HEK293 (cell line): ENCODE results near the gene FAM98C.

ENCODE experiments used
- BCL11A ChIP-seq: fragments of 450-650 bp; formaldehyde crosslinking; IDR thresholded peaks from 2 replicates; pipeline ENCODE4 v1.5.1; 2016; ENCODE audit warnings: low read depth, missing biosample characterization, missing genetic modification characterization
- GFI1B ChIP-seq: fragments of 450-650 bp; formaldehyde crosslinking; IDR thresholded peaks from 2 replicates; pipeline ENCODE4 v1.5.1; 2016; ENCODE audit warnings: missing biosample characterization, missing genetic modification characterization
- IKZF3 ChIP-seq: fragments of 450-650 bp; IDR thresholded peaks from 2 replicates; pipeline ENCODE4 v1.5.0; 2018; ENCODE audit warnings: missing biosample characterization, mild to moderate bottlenecking, missing genetic modification characterization, moderate library complexity
- KLF8 ChIP-seq: fragments of 450-650 bp; formaldehyde crosslinking; IDR thresholded peaks from 2 replicates; pipeline ENCODE4 v1.5.1; 2016; ENCODE audit warnings: missing biosample characterization, missing genetic modification characterization
- PRDM1 ChIP-seq: fragments of 450-650 bp; formaldehyde crosslinking; IDR thresholded peaks from 2 replicates; pipeline ENCODE4; 2016; ENCODE audit warnings: missing biosample characterization, missing genetic modification characterization
- RBAK ChIP-seq: fragments of 450-650 bp; formaldehyde crosslinking; IDR thresholded peaks from 2 replicates; pipeline ENCODE4 v1.5.1; 2016; ENCODE audit warnings: missing biosample characterization, missing genetic modification characterization
- SP2 ChIP-seq: fragments of 450-650 bp; formaldehyde crosslinking; IDR thresholded peaks from 2 replicates; pipeline ENCODE4 v1.5.1; 2016; ENCODE audit warnings: missing biosample characterization, missing genetic modification characterization
- SP3 ChIP-seq: fragments of 450-650 bp; formaldehyde crosslinking; IDR thresholded peaks from 2 replicates; pipeline ENCODE4 v1.5.1; 2016; ENCODE audit warnings: missing biosample characterization, missing genetic modification characterization
- YY2 ChIP-seq: fragments of 450-650 bp; formaldehyde crosslinking; IDR thresholded peaks from 2 replicates; pipeline ENCODE4 v1.5.1; 2016; ENCODE audit warnings: missing biosample characterization, missing genetic modification characterization
- ZBTB48 ChIP-seq: fragments of 450-650 bp; formaldehyde crosslinking; IDR thresholded peaks from 2 replicates; pipeline ENCODE4 v1.5.1; 2016; ENCODE audit warnings: missing biosample characterization, missing genetic modification characterization
- ZBTB8A ChIP-seq: fragments of 450-650 bp; formaldehyde crosslinking; IDR thresholded peaks from 2 replicates; pipeline ENCODE4 v1.5.1; 2016; ENCODE audit warnings: missing biosample characterization, missing genetic modification characterization
- ZEB2 ChIP-seq: fragments of 450-650 bp; formaldehyde crosslinking; IDR thresholded peaks from 2 replicates; pipeline ENCODE4 v1.5.1; 2016; ENCODE audit warnings: missing biosample characterization, missing genetic modification characterization
- ZFP3 ChIP-seq: fragments of 450-650 bp; formaldehyde crosslinking; IDR thresholded peaks from 2 replicates; pipeline ENCODE4 v1.5.1; 2016; ENCODE audit warnings: low read depth, missing biosample characterization, missing genetic modification characterization
- ZFP69B ChIP-seq: fragments of 450-650 bp; formaldehyde crosslinking; IDR thresholded peaks from 2 replicates; pipeline ENCODE4 v1.5.1; 2016; ENCODE audit warnings: missing biosample characterization, missing genetic modification characterization
- ZNF114 ChIP-seq: fragments of 450-650 bp; formaldehyde crosslinking; IDR thresholded peaks from 2 replicates; pipeline ENCODE4 v1.5.0; 2017; ENCODE audit warnings: missing biosample characterization, missing genetic modification characterization
- ZNF138 ChIP-seq: fragments of 450-650 bp; formaldehyde crosslinking; IDR thresholded peaks from 2 replicates; pipeline ENCODE4 v1.5.1; 2016; ENCODE audit warnings: missing biosample characterization, missing genetic modification characterization, borderline replicate concordance
- ZNF221 ChIP-seq: fragments of 450-650 bp; formaldehyde crosslinking; IDR thresholded peaks from 2 replicates; pipeline ENCODE4 v1.5.1; 2017; ENCODE audit warnings: missing biosample characterization, missing genetic modification characterization, borderline replicate concordance
- ZNF223 ChIP-seq: fragments of 450-650 bp; formaldehyde crosslinking; IDR thresholded peaks from 2 replicates; pipeline ENCODE4 v1.5.1; 2016; ENCODE audit warnings: missing biosample characterization, missing genetic modification characterization
- ZNF23 ChIP-seq: fragments of 450-650 bp; formaldehyde crosslinking; IDR thresholded peaks from 2 replicates; pipeline ENCODE4 v1.5.1; 2016; ENCODE audit warnings: missing biosample characterization, missing genetic modification characterization, borderline replicate concordance
- ZNF24 ChIP-seq: fragments of 450-650 bp; formaldehyde crosslinking; IDR thresholded peaks from 2 replicates; pipeline ENCODE4 v1.5.1; 2016; ENCODE audit warnings: missing biosample characterization, missing genetic modification characterization
- ZNF292 ChIP-seq: fragments of 450-650 bp; formaldehyde crosslinking; IDR thresholded peaks from 2 replicates; pipeline ENCODE4 v1.5.1; 2016; ENCODE audit warnings: low read depth, missing biosample characterization, missing genetic modification characterization, borderline replicate concordance
- ZNF366 ChIP-seq: fragments of 450-650 bp; formaldehyde crosslinking; conservative IDR thresholded peaks from 2 replicates; pipeline ENCODE4 v1.5.1; 2016; ENCODE audit warnings: missing biosample characterization, missing genetic modification characterization
- ZNF423 ChIP-seq: fragments of 450-650 bp; formaldehyde crosslinking; IDR thresholded peaks from 2 replicates; pipeline ENCODE4 v1.5.1; 2016; ENCODE audit warnings: missing biosample characterization, missing genetic modification characterization
- ZNF433 ChIP-seq: fragments of 450-650 bp; formaldehyde crosslinking; IDR thresholded peaks from 2 replicates; pipeline ENCODE4 v1.5.1; 2016; ENCODE audit warnings: missing biosample characterization, missing genetic modification characterization, low read depth
- ZNF610 ChIP-seq: fragments of 450-650 bp; formaldehyde crosslinking; IDR thresholded peaks from 2 replicates; pipeline ENCODE4 v1.5.1; 2016; ENCODE audit warnings: missing biosample characterization, missing genetic modification characterization, borderline replicate concordance
- ZNF747 ChIP-seq: fragments of 450-650 bp; formaldehyde crosslinking; IDR thresholded peaks from 2 replicates; pipeline ENCODE4 v1.5.1; 2016; ENCODE audit warnings: missing biosample characterization, missing genetic modification characterization
- ZNF76 ChIP-seq: fragments of 450-650 bp; formaldehyde crosslinking; IDR thresholded peaks from 2 replicates; pipeline ENCODE4; 2016; ENCODE audit warnings: low read depth, missing biosample characterization, missing genetic modification characterization, borderline replicate concordance
- ZNF792 ChIP-seq: fragments of 450-650 bp; formaldehyde crosslinking; IDR thresholded peaks from 2 replicates; pipeline ENCODE4 v1.5.1; 2016; ENCODE audit warnings: missing biosample characterization, missing genetic modification characterization
- ZNF830 ChIP-seq: fragments of 450-650 bp; IDR thresholded peaks from 2 replicates; pipeline ENCODE4 v1.5.0; 2018; ENCODE audit warnings: missing biosample characterization, missing genetic modification characterization, low read depth, mild to moderate bottlenecking, moderate library complexity
- ZSCAN23 ChIP-seq: fragments of 450-650 bp; formaldehyde crosslinking; IDR thresholded peaks from 2 replicates; pipeline ENCODE4 v1.5.1; 2016; ENCODE audit warnings: missing biosample characterization, missing genetic modification characterization
- TF ChIP-seq, protein P1 (sequence below): fragments of 450-650 bp; formaldehyde crosslinking; IDR thresholded peaks from 2 replicates; pipeline ENCODE4 v1.5.1; 2017; ENCODE audit warnings: missing biosample characterization, missing genetic modification characterization
- TF ChIP-seq, protein P2 (sequence below): fragments of 450-650 bp; formaldehyde crosslinking; IDR thresholded peaks from 2 replicates; pipeline ENCODE4 v1.5.1; 2016; ENCODE audit warnings: missing biosample characterization, missing genetic modification characterization
- TF ChIP-seq, protein P3 (sequence below): fragments of 450-650 bp; formaldehyde crosslinking; IDR thresholded peaks from 2 replicates; pipeline ENCODE4 v1.5.1; 2016; ENCODE audit warnings: missing biosample characterization, missing genetic modification characterization
- TF ChIP-seq, protein P4 (sequence below): fragments of 450-650 bp; formaldehyde crosslinking; IDR thresholded peaks from 2 replicates; pipeline ENCODE4 v1.5.1; 2016; ENCODE audit warnings: missing biosample characterization, missing genetic modification characterization

FAM98C gene

GRCh38 chr19:38374332-38375097 is 28.4 kb upstream of the FAM98C start, which contains the start of gene PSMD8 (continued):
- no peak for TF ChIP-seq IKZF3
- TF ChIP-seq, protein P1, sequence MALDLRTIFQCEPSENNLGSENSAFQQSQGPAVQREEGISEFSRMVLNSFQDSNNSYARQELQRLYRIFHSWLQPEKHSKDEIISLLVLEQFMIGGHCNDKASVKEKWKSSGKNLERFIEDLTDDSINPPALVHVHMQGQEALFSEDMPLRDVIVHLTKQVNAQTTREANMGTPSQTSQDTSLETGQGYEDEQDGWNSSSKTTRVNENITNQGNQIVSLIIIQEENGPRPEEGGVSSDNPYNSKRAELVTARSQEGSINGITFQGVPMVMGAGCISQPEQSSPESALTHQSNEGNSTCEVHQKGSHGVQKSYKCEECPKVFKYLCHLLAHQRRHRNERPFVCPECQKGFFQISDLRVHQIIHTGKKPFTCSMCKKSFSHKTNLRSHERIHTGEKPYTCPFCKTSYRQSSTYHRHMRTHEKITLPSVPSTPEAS (tag by site-specific recombination) = no peak; the same call in 1 of the 2 replicates
- TF ChIP-seq ZBTB8A (tag by site-specific recombination) = peak; percentile 100
- TF ChIP-seq ZNF76 (tag by site-specific recombination) = peak; percentile 89
- TF ChIP-seq ZNF366 (tag by site-specific recombination) = no peak; the same call in 1 of the 2 replicates
- no peak for TF ChIP-seq ZNF292 (tag by site-specific recombination)
- no peak for TF ChIP-seq ZNF433 (tag by site-specific recombination)
- TF ChIP-seq, protein P2, sequence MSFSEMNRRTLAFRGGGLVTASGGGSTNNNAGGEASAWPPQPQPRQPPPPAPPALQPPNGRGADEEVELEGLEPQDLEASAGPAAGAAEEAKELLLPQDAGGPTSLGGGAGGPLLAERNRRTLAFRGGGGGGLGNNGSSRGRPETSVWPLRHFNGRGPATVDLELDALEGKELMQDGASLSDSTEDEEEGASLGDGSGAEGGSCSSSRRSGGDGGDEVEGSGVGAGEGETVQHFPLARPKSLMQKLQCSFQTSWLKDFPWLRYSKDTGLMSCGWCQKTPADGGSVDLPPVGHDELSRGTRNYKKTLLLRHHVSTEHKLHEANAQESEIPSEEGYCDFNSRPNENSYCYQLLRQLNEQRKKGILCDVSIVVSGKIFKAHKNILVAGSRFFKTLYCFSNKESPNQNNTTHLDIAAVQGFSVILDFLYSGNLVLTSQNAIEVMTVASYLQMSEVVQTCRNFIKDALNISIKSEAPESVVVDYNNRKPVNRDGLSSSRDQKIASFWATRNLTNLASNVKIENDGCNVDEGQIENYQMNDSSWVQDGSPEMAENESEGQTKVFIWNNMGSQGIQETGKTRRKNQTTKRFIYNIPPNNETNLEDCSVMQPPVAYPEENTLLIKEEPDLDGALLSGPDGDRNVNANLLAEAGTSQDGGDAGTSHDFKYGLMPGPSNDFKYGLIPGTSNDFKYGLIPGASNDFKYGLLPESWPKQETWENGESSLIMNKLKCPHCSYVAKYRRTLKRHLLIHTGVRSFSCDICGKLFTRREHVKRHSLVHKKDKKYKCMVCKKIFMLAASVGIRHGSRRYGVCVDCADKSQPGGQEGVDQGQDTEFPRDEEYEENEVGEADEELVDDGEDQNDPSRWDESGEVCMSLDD (tag by site-specific recombination) = peak; percentile 75
- no peak for TF ChIP-seq PRDM1 (tag by site-specific recombination)
- peak; percentile 88 for TF ChIP-seq ZFP69B (tag by site-specific recombination)
- no peak for TF ChIP-seq ZNF830 (tag by site-specific recombination)
- TF ChIP-seq, protein P3, sequence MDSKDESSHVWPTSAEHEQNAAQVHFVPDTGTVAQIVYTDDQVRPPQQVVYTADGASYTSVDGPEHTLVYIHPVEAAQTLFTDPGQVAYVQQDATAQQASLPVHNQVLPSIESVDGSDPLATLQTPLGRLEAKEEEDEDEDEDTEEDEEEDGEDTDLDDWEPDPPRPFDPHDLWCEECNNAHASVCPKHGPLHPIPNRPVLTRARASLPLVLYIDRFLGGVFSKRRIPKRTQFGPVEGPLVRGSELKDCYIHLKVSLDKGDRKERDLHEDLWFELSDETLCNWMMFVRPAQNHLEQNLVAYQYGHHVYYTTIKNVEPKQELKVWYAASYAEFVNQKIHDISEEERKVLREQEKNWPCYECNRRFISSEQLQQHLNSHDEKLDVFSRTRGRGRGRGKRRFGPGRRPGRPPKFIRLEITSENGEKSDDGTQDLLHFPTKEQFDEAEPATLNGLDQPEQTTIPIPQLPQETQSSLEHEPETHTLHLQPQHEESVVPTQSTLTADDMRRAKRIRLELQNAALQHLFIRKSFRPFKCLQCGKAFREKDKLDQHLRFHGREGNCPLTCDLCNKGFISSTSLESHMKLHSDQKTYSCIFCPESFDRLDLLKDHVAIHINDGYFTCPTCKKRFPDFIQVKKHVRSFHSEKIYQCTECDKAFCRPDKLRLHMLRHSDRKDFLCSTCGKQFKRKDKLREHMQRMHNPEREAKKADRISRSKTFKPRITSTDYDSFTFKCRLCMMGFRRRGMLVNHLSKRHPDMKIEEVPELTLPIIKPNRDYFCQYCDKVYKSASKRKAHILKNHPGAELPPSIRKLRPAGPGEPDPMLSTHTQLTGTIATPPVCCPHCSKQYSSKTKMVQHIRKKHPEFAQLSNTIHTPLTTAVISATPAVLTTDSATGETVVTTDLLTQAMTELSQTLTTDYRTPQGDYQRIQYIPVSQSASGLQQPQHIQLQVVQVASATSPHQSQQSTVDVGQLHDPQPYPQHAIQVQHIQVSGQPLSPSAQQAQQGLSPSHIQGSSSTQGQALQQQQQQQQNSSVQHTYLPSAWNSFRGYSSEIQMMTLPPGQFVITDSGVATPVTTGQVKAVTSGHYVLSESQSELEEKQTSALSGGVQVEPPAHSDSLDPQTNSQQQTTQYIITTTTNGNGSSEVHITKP = no peak; the same call in none of the 2 replicates
- peak; percentile 63; the same call in 1 of the 2 replicates for TF ChIP-seq ZNF23 (tag by site-specific recombination)
- peak; percentile 95 for TF ChIP-seq ZNF792 (tag by site-specific recombination)
- TF ChIP-seq GFI1B (tag by site-specific recombination) = no peak; the same call in 1 of the 2 replicates
- TF ChIP-seq RBAK (tag by site-specific recombination) = no peak
- TF ChIP-seq ZBTB48 = no peak; the same call in none of the 2 replicates
- TF ChIP-seq ZNF221 = peak; percentile 94; the same call in 1 of the 2 replicates
- no peak for TF ChIP-seq ZNF138 (tag by site-specific recombination)
- peak; percentile 94 for TF ChIP-seq ZSCAN23
- peak; percentile 100 for TF ChIP-seq SP3 (tag by site-specific recombination)
- TF ChIP-seq ZNF610 (tag by site-specific recombination) = peak; percentile 73
- peak; percentile 99 for TF ChIP-seq SP2 (tag by site-specific recombination)
- TF ChIP-seq BCL11A = peak; percentile 99
- TF ChIP-seq ZNF24 (tag by site-specific recombination) = peak; percentile 81
- TF ChIP-seq ZNF747 (tag by site-specific recombination) = no peak
- TF ChIP-seq, protein P4, sequence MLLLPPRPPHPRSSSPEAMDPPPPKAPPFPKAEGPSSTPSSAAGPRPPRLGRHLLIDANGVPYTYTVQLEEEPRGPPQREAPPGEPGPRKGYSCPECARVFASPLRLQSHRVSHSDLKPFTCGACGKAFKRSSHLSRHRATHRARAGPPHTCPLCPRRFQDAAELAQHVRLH (tag by site-specific recombination) = peak; percentile 99
- TF ChIP-seq ZNF423 (tag by site-specific recombination) = 0 out of 2 replicates have a peak, but pooled peaks have one; percentile 34
- TF ChIP-seq ZNF223 (tag by site-specific recombination) = peak; percentile 64
- peak; percentile 10; the same call in 1 of the 2 replicates for TF ChIP-seq ZFP3 (tag by site-specific recombination)
- TF ChIP-seq ZNF114 (tag by site-specific recombination) = no peak
- TF ChIP-seq KLF8 (tag by site-specific recombination) = peak; percentile 97
- TF ChIP-seq ZEB2 (tag by site-specific recombination) = peak; percentile 99
- TF ChIP-seq YY2 = peak; percentile 98
